ENCODE results near the gene BRIP1.
"Not testable (repeated sequence)": the region's sequence is repeated elsewhere in the genome, so short reads cannot be mapped to it uniquely, and the experiment has no call there.

BRIP1 gene

DNA sequence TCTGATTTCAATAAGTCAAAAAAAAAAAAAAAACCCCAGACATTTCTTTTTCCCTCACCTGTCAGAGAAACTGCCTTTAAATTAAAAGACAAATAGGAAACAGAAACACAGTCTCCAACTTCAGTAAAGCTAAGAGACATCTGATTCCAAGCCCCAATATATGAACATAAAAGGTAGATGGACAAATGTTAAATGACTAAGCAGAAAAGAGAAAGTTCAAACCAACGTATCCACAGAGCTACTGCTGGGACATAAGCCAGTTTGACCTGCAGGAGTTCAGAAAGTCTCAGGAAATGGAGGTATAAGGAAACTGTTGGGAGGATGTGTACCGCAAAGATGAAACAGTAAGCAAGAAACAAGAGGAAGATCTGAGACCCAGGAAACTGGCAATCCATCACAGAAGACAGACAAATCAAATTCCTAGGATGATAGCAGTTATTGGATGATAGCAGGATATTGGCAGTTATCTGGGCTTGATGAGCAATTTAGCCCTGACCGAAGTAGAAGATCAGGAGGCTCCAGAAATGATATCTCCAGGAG, 135.0 kb downstream of the BRIP1 start:
- DNase-seq (ENCODE audit: low spot score), result no peak

DNA sequence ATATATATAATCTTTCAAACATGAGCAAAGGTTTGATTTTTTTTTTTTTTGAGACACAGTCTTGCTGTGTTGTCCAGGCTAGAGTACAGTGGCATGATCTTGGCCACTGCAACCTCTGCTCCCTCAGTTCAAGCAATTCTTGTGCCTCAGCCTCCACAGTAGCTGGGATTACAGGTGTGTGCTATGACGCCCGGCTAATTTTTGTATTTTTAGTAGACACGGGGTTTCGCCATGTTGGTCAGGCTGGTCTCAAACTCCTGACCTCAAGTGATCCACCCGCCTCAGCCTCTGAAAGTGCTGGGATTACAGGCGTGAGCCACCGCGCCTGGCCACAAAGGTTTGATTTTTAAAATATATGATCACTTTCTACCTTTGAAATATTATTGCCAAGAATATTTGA, 135.5 kb downstream of the BRIP1 start:
- not testable (repeated sequence) for DNase-seq (ENCODE audit: low spot score)

DNA sequence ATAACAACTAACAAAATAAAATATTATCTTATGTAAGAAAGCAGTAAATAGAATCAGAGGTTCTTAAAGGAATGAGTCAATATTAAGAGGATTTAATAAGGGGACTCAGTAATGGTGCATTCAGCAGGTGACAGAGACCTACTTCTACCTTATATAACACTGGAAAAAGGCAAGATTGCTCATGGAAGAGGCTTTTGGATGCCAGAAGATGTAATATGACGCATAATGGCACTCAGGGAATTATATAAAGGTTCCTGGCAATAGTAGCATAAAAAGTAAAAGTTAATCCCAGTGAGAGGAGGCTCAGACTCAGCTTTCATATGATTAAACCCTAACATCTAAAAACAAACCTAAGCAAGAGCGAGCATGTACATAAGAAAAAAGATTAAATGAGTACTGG, 136.4 kb downstream of the BRIP1 start:
- DNase-seq (ENCODE audit: low spot score), result no peak

DNA sequence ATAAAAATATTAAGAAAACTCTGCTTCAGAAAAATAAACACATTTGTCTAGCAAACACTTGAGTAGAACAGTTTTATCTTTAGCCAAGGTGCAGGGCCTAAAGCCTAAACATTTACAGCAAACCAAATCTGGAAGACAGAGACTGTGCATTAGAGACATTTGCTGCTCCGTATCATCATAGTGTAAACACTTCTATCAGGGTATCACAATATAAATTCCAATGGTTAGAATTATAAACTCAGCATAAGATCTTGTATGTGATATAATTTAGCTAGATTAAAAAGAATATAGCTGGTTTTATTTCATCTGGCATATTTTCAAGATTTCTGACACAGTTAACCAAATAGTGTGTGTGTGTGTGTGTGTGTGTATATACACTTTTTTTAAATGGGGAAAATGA, 138.6 kb downstream of the BRIP1 start:
- no peak for DNase-seq (ENCODE audit: low spot score)

DNA sequence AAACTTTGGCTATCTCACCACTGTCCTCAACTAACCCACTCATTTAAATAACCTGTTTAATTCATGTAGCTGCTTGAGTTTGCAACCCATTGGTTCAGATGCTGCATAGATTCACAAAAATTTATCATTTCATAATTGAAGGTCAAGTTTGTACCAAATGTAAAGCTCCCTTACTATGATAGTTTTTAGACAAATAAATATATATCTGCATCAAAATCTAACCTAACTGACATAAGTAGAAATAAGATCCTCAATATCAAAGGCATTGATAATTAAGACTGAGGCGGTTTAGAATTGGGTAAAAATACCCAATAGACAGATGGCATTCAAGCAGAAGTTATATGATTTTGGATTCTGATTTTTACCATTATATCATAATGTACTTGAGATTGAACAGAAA, 139.4 kb downstream of the BRIP1 start:
- DNase-seq (ENCODE audit: low spot score), result no peak

DNA sequence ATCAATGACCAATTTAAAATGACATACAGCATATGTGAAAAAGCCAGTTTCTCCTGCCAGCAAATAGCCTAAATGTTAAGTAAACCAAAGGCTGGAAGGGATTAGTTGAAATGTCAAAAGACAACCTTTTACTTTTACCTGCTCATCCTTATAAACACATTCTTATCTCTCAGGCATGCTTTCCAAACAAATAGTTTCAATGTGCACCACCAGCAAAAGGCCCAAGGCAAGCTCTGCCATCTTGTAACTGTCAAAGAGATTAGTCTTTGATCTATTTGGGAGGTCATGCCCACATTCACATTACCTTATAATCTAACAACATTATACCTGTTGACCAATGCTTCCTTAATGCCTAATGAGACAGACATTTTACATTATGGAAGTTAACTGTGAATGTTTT, 140.1 kb downstream of the BRIP1 start:
- no peak for DNase-seq (ENCODE audit: low spot score)

DNA sequence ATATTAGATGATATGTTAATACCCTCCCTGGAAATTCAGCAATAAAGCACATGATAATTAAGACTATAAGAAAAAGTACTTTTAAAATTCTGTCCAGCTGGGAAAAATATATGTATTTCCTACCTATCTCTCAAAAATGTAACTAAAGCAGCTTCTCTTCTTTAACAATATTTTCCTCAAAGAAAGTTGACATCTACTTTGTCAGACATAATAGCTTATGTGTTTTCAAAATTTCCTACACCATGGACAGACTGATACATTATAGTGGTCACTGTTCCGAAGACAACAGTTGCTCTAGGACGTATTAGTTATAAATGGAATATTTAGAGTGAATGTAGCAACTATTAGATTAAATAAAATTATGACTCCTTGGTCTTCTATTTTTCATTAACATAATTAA, 140.9 kb downstream of the BRIP1 start:
- DNase-seq (ENCODE audit: low spot score), result no peak

DNA sequence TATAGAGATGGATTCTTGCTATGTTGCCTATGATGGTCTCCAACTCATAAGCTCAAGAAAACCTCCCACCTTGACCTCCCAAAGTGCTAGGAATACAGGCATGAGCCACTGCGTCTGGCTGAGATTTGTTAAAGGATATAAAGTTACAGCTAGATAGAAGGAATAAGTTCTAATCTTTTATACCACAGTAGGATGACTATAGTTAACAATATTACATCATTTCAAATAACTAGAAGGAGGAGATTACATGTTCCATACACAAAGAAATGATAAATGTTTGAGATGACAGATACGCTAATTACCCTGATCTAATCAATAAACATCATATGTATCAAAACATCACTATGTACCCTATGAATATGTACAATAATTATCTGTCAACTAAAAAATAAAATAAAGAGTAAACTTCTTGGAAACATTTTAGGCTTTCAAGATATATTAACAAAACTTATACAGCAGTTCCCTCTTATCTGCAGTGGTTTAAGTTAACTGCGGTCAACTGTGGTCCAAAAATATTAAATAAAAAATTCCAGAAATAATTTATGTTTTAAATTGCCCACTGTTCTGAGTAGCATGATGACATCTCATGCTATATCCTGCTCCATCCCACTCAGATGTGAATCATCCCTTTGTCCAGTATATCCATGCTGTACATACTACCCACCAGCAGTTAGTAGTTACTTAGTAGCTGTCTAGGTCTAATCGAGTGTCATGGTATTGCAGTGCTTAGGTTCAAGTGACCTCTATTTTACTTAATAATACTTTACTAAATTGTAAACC, 143.1 kb downstream of the BRIP1 start:
- no peak for DNase-seq (ENCODE audit: low spot score)

DNA sequence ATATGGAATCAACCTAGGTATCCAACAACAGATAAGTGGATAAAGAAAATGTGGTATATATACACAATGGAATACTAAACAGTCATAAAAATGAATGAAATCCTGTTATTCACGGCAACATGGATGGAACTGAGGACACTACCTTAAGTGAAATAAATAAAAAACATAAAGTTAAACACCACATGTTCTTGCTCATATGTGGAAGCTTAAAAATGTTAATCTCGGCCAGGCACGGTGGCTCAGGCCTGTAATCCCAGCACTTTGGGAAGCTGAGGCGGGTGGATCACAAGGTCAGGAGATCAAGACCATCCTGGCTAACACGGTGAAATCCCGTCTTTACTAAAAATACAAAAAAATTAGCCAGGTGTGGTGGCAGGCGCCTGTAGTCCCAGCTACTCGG, 144.1 kb downstream of the BRIP1 start:
- DNase-seq (ENCODE audit: low spot score), result not testable (repeated sequence)

DNA sequence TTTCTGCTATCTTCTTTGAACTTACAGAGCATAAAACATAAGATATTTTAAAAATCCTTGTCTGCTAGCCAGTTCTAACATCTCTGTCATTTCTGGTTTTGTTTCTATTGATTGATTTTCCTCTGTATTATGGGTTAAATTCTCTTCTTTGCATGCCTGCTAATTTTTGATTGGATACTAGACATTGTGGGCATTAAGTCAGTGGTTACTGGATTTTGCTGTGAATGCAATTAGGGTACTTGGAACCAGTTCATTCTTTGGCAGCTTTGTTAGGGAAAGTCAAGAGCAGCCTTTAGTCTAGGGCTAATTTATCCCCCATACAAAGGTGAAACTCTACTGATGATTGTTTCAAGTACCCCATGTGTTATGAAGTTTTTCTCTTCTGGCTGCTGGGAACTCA, 145.3 kb downstream of the BRIP1 start:
- no peak for DNase-seq (ENCODE audit: low spot score)

DNA sequence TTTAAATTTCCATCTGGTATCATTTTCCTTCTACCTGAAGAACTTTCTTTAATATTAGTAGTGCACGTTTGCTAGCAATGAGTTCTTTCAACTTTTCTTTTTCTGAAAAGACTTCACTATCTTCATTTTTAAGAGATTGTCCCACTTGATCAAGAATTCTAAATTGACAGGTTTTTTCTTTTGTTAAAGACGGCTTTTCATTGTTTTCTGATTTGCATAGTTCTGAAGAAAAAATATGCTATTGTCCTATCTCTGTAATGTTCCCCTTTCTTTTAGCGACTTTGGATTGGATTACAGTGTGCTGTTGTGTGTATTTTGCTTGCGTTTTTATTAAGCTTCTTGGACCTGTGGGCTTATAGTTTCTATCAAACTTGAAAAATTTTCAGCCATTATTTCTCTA, 146.0 kb downstream of the BRIP1 start:
- no peak for DNase-seq (ENCODE audit: low spot score)

DNA sequence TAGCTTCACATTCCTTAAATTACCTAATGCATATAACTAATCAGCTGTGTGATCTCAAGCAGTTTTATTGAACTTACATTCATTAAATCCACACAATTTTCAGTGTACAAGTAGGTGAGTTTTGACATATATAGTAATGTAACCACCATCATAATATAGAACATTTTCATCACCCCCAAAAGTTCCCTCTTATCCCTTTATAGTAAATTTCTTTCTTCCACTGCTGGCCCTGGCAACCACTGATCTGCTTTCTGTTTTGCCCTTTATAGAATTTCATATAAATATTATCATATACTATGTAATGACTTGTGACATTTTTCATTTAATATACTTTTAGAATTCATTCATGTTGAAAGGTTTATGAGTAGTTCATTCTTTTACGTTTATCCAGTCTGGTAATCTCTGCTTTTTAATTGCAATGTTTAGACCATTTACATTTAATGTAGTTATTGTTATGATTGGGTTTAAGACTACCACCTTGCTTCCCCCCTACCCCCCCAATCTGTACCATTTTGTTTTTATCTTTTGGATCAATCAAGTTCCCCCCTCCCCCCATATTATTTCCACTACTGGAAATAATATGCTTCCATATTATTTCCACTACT, 147.0 kb downstream of the BRIP1 start:
- DNase-seq (ENCODE audit: low spot score), result no peak

DNA sequence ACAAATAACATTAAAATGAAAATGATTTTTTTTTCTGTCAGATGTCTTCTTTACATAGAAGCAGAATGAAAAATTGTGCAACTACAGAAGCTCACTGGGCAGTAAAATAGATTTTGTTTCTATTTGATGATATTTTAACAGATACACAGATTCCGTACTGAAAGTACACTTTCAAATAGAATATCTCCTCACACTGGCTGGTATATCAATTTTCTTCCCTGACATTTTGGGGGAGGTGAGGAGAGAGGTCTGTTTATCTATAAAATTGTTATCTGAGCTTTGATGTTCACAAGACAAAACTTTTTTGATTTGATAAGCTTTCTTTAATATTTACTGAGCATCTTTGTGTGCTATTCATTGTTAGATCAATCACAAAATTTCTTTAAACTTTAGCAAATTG, 148.0 kb downstream of the BRIP1 start:
- DNase-seq (ENCODE audit: low spot score), result no peak

DNA sequence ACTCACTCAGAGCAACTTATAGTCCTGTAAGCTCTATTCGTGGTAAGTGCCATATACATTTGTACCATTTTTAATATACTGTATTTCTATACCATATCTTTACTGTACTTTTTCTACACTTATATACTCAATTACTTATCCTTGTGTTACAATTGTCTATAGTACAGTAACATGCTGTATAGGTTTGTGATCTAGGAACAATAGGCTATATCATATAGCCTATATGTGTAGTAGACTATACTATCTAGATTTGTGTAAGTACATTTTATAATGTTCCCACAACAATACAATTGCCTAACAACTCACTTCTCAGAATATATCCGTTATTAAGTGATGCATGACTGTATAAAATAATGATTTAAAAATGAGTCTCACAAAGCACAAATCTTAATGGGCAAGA, 149.0 kb downstream of the BRIP1 start:
- no peak for DNase-seq (ENCODE audit: low spot score)

DNA sequence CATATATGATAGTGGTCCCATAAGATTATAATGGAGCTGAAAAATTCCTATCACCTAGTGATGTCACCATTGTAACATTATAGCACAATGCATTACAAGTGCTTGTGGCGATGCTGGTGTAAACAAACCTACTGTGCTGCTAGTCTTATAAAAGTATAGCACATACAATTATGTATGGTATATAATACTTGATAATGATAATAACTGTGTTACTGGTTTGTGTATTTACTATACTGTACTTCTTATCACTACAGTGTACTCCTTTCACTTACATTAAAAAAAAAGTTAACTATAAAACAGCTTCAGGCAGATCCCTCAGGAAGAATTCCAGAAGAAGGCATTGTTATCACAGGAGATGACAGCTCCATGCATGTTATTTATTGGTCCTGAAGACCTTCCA, 150.3 kb downstream of the BRIP1 start:
- DNase-seq (ENCODE audit: low spot score), result no peak

DNA sequence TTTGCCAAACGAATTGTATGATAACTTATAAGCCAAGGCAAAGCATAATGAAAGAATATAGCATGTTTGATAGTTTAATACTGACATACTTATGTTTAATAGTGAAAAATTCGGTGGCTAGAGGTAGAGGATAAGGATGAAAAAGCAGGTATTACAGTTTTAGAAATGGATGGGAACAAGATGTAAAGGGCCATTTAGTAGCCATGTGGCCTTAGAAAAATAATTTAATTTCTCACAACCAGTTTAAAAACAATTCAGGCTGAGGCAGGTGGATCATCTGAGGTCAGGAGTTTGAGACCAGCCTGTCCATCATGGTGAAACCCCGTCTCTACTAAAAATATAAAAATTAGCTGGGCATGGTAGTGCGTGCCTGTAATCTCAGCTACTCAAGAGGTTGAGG, 152.8 kb downstream of the BRIP1 start:
- no peak for DNase-seq (ENCODE audit: low spot score)

DNA sequence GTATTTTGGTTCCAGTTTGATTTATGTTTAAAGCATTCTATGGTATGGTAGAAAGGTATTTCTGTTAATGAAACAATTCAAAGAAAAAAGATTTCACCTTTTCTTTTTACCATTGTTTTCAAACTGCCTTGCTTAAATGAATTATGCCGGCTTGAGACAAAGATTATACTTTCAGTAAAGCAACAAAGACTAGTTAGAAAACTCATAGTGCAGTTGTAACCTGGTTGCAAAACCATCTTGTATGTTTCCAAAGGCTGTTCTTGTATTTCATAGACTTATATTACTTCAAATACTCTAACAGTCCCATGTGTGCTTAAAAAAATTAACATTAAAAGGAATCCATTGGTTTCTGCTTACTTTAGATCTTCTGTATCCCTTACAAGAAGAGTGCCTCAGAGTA, 153.8 kb downstream of the BRIP1 start:
- no peak for DNase-seq (ENCODE audit: low spot score)

DNA sequence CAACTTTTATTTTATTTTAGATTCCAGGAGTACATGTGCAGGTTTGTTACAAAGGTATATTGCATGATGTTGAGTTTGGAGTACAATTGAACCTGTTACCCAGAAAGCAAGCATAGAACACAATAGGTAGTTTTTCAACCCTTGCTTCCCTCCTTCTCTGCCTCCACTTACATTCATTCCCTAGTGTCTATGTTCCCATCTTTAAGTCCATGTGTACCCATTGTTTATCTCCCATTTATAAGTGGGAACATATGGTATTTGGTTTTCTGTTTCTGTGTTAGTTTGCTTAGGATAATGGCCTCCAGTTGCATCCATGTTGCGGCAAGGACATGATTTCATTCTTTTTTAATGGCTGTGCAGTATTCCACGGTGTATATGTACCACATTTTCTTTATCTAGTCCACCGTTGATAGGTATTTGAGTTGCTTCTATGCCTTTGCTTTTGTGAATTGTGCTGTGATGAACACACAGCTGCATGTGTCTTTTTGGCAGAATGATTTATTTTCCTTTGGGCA, 158.3 kb downstream of the BRIP1 start:
- DNase-seq (ENCODE audit: low spot score), result no peak

DNA sequence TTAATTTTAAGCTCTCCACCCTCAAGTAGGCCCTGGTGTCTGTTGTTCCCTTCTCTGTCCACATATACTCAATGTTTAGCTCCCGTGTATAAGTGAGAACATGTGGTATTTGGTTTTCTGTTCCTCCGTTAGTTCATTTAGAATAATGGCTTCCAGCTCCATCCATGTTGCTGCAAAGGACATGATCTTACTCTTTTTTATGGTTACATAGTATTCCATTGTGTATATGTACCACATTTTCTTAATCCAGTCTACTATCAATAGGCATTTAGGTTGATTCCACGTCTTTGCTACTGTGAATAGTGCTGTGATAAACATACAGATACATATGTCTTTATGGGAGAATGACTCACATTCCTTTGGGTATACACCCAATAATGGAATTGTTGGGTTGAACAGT, 160.9 kb downstream of the BRIP1 start:
- no peak for DNase-seq (ENCODE audit: low spot score)

DNA sequence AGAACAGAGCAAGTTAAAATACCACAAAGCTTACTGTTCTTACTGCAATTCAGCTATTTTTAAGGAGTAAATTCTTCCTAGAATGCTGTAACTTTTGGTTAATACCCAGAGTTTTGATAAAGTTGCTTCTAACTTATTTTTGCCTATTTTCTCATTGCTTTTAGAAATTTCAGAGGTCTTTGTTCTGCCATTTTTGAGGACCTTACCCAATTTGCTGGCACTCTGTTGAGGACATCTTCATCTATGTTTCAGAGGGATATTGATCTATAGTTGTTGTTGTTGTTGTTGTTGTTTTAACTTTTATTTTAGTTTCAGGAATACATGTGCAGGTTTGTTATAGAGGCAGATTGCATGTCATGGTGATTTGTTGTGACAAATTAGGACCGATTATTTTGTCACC, 161.3 kb downstream of the BRIP1 start:
- DNase-seq (ENCODE audit: low spot score), result no peak

DNA sequence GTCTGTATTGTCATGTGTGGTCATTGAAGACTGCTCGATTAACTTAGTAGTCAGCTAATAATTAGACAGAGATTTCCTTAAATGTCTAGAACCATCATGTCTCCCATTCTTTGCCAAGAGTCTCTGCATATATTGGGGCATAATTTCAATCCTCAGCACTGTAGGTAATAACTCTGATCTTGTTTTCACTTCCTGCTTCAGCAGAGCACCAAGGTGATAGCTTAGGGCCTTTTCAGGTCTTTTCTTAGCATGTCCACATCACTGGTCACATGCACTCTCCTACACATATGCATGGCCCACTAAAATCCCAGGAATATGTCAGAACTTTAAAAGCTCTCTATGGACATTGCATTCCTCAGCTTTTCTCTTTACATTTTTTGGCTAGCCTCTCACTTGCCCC, 162.0 kb downstream of the BRIP1 start:
- no peak for DNase-seq (ENCODE audit: low spot score)

DNA sequence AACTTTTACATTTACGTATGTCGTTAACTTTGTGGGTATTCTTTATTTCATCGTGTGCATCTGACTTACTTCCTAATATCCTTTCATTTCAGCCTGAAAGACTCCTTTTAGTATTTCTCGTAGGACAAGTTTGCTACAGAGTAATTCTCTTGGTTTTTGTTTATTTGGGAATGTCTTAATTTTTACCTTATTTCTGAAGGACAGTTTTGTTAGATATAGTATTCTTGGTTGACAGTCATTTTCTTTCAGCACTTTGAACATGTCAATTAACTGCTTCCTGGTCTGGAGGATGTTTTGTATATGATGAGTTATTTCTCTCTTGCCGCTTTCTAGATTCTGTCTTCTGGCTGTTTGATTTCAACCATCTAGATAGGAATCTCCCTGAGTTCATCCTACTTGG, 163.1 kb downstream of the BRIP1 start:
- DNase-seq (ENCODE audit: low spot score), result no peak

DNA sequence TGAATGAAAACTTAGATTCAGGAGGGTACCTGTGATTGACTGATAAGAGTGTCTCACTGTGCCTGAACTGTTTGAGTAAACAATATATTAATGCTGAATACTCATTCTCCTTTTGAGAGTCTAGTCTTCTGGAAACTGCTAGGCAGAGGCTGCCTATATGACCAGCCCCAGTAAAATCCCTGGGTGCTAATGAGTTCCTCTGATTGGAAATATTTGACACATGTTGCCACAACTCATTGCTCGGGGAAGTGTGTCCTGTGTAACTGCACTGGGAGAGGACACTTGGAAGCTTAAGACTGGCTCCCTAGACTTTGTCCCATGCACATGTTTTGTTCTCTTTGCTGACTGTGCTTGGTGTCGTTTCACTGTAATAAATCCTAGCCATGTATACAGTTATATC, 163.6 kb downstream of the BRIP1 start:
- DNase-seq (ENCODE audit: low spot score), result no peak

DNA sequence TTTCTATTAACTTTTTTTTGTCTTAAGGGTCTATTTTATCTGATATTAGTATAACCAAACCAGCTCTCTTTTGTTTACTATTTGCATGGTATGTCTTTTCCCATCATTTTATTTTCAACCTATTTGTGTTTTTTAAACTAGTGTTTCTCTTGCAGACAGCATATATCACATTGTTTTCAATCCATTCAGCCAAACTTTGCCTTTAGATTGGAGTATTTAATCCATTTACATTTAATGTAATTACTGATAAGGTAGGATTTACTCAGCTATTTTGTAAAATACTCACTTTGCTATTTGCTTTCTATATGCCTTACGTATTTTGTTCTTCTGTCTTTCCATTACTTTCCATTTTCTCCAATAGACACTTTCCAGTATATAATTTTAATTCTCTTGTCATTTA, 164.3 kb downstream of the BRIP1 start:
- no peak for DNase-seq (ENCODE audit: low spot score)

Data from putamen (tissue), 1 donor.